Osteocyte (in vitro differentiated cells): Measurements from ENCODE around the gene NELL2. TPM values are rescaled to one million over a fixed set of nuclear protein-coding genes. Genes with fewer than 3 reads are reported as not detected.

Experiments used
- DNase-seq: peaks from one replicate; pipeline ENCODE4 v3.0.0; 2021; ENCODE audit warnings: mixed read lengths; ENCODE audit not compliant: unreplicated experiment; ENCODE audit errors: extremely low spot score
- H3K27ac Mint-ChIP-seq: one replicate; pipeline ENCODE4 v1.8.0; 2021; ENCODE audit warnings: mild to moderate bottlenecking, mixed read lengths; ENCODE audit not compliant: unreplicated experiment
- H3K27me3 Mint-ChIP-seq: one replicate; pipeline ENCODE4 v1.8.0; 2021; ENCODE audit warnings: mixed read lengths; ENCODE audit not compliant: unreplicated experiment
- H3K36me3 Mint-ChIP-seq: one replicate; pipeline ENCODE4 v1.8.0; 2021; ENCODE audit warnings: mixed read lengths; ENCODE audit not compliant: unreplicated experiment
- H3K4me1 Mint-ChIP-seq: one replicate; pipeline ENCODE4 v1.8.0; 2021; ENCODE audit warnings: mixed read lengths; ENCODE audit not compliant: unreplicated experiment
- H3K4me3 Mint-ChIP-seq: one replicate; pipeline ENCODE4 v1.8.0; 2021; ENCODE audit warnings: mild to moderate bottlenecking, moderate library complexity, mixed read lengths; ENCODE audit not compliant: unreplicated experiment
- H3K9me3 Mint-ChIP-seq: one replicate; pipeline ENCODE4 v1.8.0; 2021; ENCODE audit warnings: mixed read lengths; ENCODE audit not compliant: unreplicated experiment
- total RNA-seq: library from RNA; stranded (reverse); gene quantifications from 2 replicates; pipeline ENCODE4 v1.2.1, GENCODE V29; 2021
- TF ChIP-seq, protein P1 (sequence below): fragments of 200-600 bp; sonication (generic); IDR thresholded peaks from 2 replicates; pipeline ENCODE4 v1.5.0; 2021; ENCODE audit warnings: antibody characterized with exemption, mild to moderate bottlenecking, moderate library complexity

The NELL2 gene
- total RNA-seq, 1 donor from 2014 or later, result not detected

DNA sequence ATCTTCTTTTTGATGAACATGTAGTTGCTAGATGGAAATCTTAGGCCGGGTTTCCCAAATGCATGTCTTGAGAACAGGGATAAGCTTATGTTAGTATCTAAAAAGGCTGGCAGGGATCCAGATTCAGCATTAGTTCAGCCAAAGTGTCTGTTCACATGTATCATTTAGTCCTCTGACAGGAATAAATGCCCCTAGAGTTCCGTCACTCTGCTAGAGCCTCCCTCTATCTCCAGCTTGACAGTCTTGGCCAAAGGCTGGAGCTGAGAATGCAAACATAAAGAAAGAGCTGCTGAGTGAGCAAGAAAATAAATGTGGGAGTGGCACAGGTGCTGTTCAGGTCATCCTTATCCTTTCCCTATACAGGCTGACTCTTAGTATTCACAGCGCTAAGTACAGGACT lies 13.8 kb upstream of the NELL2 start:
- H3K4me3 Mint-ChIP-seq, result no peak overlapping the region
- no peaks in the 10 kb centered on the region for H3K4me1 Mint-ChIP-seq
- H3K36me3 Mint-ChIP-seq, result no peaks in the 10 kb centered on the region
- DNase-seq, result no peak
- TF ChIP-seq, protein P1, sequence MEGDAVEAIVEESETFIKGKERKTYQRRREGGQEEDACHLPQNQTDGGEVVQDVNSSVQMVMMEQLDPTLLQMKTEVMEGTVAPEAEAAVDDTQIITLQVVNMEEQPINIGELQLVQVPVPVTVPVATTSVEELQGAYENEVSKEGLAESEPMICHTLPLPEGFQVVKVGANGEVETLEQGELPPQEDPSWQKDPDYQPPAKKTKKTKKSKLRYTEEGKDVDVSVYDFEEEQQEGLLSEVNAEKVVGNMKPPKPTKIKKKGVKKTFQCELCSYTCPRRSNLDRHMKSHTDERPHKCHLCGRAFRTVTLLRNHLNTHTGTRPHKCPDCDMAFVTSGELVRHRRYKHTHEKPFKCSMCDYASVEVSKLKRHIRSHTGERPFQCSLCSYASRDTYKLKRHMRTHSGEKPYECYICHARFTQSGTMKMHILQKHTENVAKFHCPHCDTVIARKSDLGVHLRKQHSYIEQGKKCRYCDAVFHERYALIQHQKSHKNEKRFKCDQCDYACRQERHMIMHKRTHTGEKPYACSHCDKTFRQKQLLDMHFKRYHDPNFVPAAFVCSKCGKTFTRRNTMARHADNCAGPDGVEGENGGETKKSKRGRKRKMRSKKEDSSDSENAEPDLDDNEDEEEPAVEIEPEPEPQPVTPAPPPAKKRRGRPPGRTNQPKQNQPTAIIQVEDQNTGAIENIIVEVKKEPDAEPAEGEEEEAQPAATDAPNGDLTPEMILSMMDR, result no peak
- no peak overlapping the region for H3K27ac Mint-ChIP-seq
- no peaks in the 10 kb centered on the region for H3K9me3 Mint-ChIP-seq
- H3K27me3 Mint-ChIP-seq, result peaks cover 2% of the 10 kb centered on the region

DNA sequence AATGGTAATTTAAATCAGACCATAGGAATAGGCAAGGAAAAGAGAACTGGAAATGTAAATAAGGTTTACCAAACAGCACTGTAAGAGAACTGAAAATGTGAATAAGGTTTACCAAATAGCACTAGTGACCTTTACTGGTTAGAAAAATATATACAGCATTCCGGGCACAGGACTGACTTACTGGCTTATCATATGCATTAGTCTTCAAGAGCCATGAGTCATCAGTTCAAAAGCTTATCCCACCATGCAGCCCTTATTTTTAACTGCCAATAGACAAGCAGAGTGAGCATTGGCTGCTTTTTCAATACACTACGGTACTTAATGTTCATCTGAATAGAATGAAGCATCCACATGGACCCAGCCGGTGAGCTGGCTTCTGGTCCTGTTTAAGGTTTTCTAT lies 13.0 kb upstream of the NELL2 start:
- Mint-ChIP-seq H3K27me3 (no peaks in the 10 kb centered on the region), H3K4me1 (no peaks in the 10 kb centered on the region), H3K27ac (no peak overlapping the region), H3K9me3 (no peaks in the 10 kb centered on the region), H3K36me3 (no peaks in the 10 kb centered on the region), H3K4me3 (no peak overlapping the region)
- TF ChIP-seq, protein P1, result no peak
- DNase-seq, result no peak

DNA sequence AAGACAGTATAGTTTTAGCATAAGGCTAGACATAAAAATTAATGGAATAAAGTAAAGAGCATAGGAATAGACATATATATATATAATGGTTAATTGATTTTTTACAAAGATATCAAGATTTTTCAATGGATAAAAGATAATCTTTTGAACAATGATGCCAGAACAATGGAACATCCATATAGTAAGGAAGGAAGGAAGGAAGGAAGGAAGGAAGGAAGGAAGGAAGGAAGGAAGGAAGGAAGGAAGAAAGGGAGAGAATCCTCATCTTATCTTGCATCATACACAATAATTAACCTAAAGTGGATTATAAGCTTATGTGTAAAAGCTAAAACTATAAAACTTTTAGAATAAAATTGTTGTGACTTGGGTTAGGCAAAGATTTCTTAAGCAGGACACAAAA lies 9.8 kb upstream of the NELL2 start:
- TF ChIP-seq, protein P1, result no peak
- no peaks in the 10 kb centered on the region for H3K36me3 Mint-ChIP-seq
- H3K4me3 Mint-ChIP-seq, result no peak overlapping the region
- no peak for DNase-seq
- no peaks in the 10 kb centered on the region for H3K4me1 Mint-ChIP-seq
- H3K27ac Mint-ChIP-seq, result no peak overlapping the region
- no peaks in the 10 kb centered on the region for H3K27me3 Mint-ChIP-seq
- H3K9me3 Mint-ChIP-seq, result peaks cover 9% of the 10 kb centered on the region

DNA sequence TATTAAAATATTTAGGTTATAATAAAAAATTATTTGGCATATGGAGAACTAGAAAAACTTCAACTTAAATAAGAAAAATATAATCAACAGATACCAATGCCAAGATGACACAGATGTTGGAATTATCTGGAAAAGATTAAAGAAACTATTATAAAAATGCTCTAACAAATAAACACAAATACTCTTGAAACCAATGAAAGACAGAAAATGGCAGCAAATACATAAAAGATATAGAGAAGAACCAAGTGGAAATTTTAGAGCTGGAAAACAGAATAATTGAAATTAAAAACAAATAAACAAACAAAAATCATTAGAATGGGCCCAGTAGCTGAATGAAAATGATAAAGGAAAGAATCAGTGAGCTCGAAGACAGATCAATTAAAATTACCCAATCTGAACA lies 5.1 kb upstream of the NELL2 start:
- no peak overlapping the region for H3K27ac Mint-ChIP-seq
- H3K4me3 Mint-ChIP-seq, result no peak overlapping the region

DNA sequence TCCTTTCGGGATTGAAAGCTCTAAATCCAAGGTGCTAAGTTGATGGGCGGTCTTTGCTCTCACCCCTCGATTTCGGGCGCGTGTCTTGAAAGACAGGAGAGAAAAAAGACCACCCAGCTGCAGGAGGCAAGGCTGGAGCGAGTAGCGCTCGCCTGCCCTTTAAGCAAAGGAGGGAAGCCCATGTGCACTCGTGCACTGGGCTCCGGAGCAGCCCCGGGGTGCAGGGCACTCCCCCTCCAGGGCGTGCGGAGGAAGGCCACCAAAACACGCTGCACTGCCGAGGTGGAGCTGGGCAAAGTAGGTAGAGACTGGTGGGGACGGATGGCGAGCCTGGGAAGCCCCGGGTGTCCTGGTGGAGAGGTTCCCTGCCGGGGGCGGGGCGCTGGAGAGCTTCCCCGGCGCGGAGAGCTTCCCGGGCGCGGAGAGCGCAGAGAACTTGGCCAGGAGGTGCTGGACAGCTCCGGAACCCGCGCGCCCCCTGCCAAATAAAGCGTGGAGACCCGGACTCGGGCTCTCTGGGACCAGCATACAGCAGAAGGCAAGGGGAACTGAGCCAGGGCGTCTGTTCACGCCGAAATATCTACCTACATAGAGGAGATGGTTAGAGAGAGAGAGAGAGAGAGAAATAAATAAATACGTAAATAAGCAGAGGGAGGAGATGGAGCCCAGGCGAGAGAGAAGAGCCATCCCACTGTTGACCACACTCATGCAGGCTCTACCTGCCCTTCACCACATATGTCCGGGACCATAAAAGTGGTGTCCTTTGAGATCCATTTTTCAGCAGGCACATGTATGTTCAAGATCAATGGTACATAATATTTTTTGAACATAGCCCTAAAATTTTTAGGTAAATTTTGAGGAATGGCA lies 662 bp upstream of the NELL2 start:
- Mint-ChIP-seq H3K9me3 (peaks cover 10% of the 10 kb centered on the region), H3K4me1 (peaks cover 20% of the 10 kb centered on the region), H3K27me3 (peaks cover 50% of the 10 kb centered on the region), H3K4me3 (peak overlapping the region; percentile 71), H3K27ac (no peak overlapping the region), H3K36me3 (no peaks in the 10 kb centered on the region)
- no peak for DNase-seq
- TF ChIP-seq, protein P1, result no peak

More for the DNA sequence above, 5.1 kb upstream of the NELL2 start:
- Mint-ChIP-seq H3K4me1 (peaks cover 8% of the 10 kb centered on the region), H3K36me3 (no peaks in the 10 kb centered on the region), H3K27me3 (peaks cover 22% of the 10 kb centered on the region), H3K9me3 (peaks cover 12% of the 10 kb centered on the region)
- no peak for DNase-seq
- TF ChIP-seq, protein P1, result no peak
